ENCODE results near the gene SLC36A4.
"Not testable (repeated sequence)": the region's sequence is repeated elsewhere in the genome, so short reads cannot be mapped to it uniquely, and the experiment has no call there.

Gene SLC36A4

DNA sequence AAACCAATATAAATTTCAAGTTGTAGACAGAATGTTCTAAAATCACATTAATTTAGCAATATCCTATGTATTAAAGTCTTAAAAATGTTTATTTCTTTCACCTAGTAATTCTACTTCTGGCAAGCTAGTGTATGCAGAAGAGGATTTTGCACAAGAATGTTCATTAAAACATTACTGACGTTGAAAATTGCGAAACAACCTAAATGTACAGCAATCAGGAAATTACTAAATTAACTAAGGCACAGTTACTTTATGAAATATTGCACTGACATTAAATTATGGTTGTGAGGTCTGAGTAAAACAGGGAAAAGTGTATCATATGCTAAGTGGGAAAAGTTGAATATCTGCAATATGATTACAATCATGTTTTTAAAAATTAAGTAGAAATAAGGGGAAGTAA, 4.1 kb downstream of the SLC36A4 start:
- DNase-seq = no peak

DNA sequence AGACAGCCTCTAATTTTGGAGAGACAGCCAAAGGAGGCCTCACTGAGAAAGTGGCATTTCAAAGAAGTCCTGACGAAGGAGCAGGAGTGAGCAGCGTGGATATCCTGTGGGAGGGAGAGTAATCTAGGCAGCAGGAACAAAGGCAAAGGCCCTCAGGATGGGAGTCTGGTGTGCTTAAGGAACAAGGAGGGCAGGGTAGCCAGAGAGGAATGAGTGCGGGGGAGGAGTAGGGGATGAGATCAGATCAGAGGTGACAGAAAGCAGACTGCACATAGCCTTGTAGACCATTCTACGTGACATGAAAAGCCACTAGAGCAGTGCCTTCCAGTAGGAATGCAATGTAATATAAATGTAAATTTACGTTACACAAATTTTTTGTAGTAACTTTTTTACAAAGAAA, 5.6 kb downstream of the SLC36A4 start:
- no peak for DNase-seq

- DNase-seq = no peak
Measured at GRCh38 chr11:93189462-93189861, 8.3 kb downstream of the SLC36A4 start.

- no peak for DNase-seq
Measured at GRCh38 chr11:93188726-93189125, 9.1 kb downstream of the SLC36A4 start.

- no peak for DNase-seq
Measured at GRCh38 chr11:93187290-93187689, 10.5 kb downstream of the SLC36A4 start.

GRCh38 chr11:93177891-93178290, 19.9 kb downstream of the SLC36A4 start:
- not testable (repeated sequence) for DNase-seq

- no peak for DNase-seq
Measured at GRCh38 chr11:93169950-93170561, 27.7 kb downstream of the SLC36A4 start.

- no peak for DNase-seq
Measured at GRCh38 chr11:93169143-93169542, 28.6 kb downstream of the SLC36A4 start.

DNA sequence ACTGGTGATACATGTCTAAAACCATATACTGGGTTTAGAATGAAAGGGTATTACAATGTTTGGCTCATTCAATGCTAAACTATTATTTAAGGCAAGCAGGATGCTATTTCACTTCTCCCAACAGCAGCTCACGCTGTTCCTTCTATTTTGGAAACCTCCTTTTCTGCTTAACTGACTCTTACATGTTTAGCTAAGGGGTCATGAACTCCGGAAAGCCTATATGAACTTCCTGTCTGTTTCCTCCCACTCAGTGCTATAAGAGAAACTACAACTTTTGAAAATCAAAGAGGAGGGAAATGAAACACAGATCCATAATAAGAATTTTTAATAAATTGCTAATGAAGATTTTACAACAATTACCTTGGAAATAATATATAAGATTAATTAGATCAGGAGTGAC, 30.9 kb downstream of the SLC36A4 start:
- DNase-seq = no peak

- no peak for DNase-seq
Measured at GRCh38 chr11:93166194-93166593, 31.6 kb downstream of the SLC36A4 start.

GRCh38 chr11:93160808-93161207, 37.0 kb downstream of the SLC36A4 start:
- DNase-seq = no peak

DNA sequence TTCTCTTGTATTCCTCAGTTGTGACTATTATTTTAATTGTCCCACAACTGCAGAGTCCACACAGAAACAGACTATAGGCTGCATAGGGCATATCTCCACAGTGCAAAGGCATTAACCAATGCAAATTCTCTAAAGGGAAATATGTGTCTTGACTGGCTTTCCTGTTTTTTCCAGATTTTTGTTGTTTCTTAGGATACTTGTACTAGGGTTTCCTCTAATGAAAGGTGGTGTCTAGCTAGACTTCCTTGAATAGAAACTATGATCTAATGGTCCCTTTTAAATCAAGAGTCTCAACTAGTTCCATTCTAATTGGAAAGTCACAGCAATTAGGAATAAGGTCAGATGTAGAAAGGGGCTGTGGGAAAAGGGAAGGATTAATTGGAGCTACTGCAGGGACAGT, 37.6 kb downstream of the SLC36A4 start:
- DNase-seq = no peak

DNA sequence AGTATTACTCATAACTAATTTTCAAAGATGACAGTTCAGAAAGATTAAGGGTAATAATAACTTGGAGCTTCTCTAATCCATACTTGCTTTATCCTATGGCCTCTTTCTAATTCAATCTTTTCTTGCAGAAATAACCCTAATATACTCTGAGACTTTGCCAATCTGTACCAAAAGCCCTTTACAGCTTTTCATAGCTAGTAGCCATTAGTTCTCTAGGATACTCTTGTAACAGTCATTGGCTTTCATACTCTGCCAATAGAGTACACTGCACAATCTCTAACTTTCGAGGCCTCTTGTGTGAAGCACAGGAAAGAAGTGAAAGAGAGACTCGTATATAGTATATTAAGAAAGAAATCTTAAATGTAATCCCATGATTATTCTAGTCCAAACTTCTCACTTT, 38.1 kb downstream of the SLC36A4 start:
- no peak for DNase-seq

GRCh38 chr11:93155738-93156137, 42.1 kb downstream of the SLC36A4 start:
- no peak for DNase-seq

- no peak for DNase-seq
Measured at GRCh38 chr11:93145390-93145915, 52.3 kb downstream of the SLC36A4 start.

DNA sequence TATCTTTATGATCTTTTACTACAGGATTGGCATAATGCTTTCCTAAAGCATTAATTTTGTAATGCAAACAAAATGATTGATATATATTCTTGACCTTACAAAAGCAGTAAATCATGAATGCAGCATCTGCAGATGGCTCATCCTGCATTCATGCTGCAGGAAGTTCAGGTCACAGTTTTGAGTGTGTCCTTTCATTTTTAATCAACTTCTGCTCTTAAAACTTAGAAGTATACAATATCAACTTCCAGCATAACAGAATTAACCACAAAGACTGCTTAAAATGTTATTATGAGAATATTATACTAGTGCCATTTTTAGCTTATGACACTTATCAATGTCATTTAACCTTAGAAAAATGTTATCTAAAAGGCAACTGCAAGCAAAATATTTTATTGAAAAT, 54.0 kb downstream of the SLC36A4 start:
- DNase-seq = no peak

GRCh38 chr11:93143186-93143585, 54.6 kb downstream of the SLC36A4 start:
- no peak for DNase-seq

DNA sequence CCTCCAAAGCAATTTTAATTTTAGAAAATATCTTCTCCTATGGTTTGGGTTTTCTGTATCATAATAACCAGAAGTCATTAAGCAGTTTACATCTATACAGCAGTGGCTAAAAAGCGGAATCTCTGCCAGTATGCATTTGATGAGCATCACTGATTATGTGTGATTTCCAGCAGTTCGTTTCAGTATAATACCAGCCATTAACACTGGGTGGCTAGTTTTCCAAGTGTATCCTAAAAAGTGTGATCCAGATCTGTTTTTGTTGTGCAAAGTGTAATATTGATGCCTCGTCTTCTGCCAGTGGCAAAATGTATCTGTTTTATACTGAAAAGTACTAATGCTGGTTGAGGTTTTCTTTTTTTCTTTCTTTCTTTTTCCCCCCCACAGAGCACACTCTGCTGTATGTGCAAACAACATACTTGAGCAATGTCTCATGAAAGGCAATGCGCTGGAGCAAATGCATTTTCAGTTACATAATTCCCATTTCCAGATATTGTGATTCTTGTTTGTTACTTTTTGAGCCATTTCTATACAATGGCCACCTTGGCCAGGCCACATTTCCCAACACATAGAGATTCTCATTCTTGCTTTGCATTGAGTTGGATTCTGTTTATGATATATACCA, 64.2 kb downstream of the SLC36A4 start:
- no peak for DNase-seq

- no peak for DNase-seq
Measured at GRCh38 chr11:93132836-93133235, 65.0 kb downstream of the SLC36A4 start.

DNA sequence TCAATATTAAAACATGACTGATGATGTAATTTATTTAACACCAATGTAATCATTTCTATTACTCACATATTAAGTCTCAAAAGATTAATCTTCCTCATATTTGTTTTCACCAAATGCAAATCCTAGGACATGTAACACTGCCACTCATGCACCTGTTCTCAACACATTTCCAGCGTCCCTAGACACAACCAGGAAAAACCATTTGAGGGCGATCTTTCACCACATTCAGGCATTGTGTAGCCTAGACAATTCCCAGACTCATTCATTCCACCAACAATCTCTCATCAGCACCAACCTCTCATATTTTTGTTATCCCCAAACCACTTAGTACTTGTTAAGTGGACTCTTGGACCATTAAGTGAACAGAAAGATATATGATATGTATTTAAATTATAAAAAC, 66.1 kb downstream of the SLC36A4 start:
- DNase-seq = no peak

DNA sequence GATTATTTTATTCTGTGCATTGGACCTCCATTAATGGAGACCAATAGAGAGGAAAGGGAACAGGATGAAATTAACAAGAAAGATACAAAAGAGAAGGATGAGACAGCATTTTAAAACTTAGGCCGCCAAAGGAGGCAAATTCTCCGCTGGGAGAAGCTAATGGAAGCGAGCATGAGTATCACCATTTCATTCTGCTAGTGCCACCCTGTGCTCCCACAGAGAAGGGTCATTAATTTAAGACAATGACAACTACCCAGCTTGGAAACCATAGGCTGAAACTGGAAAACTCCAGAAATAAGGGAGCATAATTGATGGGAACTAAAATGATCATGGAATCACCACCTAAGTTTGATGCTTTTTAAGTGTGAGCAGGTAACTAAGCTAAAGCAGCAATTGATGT, 69.2 kb downstream of the SLC36A4 start:
- DNase-seq = no peak

DNA sequence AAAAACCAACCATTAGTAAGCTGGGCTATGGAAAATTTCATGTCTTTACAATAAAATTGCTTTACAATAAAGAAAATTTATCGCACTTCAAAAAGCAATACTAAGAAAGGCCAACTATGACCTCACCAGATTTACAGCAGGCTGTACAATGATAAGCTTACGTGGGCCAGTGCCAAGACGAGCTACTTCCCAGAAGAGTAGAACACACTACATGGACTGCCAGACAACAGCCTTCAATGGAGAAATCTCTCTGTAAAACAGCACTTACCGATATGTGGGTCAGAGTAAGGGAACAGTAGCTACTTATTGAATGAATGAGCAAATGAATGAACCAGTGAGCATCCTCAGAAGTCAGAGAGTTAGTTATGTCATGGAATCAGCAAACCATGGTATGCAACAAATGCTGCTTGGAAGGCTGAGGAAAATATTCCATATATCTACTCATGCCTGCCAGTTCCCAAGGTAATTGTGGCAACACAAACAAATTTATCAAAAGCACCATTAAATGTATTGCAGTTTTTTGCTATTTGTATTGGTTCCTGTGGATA, 74.4 kb downstream of the SLC36A4 start:
- DNase-seq = no peak

- DNase-seq = no peak
Measured at GRCh38 chr11:93122535-93123235, 75.1 kb downstream of the SLC36A4 start.

DNA sequence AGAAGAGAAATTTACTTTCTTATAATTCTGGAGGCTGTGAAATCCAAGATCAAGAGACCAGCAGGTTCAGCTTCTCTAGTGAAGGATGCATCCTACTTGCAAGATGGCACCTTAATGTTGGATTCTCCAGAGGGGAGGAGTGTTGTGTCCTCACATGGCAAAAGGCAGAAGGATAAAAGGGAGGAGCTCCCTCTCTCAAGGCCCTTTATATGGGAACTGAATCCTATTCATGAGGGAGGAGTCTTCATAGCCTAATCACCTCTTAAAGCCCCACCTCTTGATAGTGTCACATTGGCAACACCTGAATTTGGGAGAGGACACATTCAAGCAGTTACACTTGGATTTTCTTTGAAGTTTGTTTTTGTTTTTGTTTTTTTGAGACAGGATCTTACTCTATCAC, 79.5 kb downstream of the SLC36A4 start:
- no peak for DNase-seq
